ENCODE data around the gene ARPIN. TPM values are rescaled to one million over a fixed set of nuclear protein-coding genes. Genes with fewer than 3 reads are reported as not detected.

Gene ARPIN
- total RNA-seq: 17.0 and 17.2 TPM in 2 replicates

DNA sequence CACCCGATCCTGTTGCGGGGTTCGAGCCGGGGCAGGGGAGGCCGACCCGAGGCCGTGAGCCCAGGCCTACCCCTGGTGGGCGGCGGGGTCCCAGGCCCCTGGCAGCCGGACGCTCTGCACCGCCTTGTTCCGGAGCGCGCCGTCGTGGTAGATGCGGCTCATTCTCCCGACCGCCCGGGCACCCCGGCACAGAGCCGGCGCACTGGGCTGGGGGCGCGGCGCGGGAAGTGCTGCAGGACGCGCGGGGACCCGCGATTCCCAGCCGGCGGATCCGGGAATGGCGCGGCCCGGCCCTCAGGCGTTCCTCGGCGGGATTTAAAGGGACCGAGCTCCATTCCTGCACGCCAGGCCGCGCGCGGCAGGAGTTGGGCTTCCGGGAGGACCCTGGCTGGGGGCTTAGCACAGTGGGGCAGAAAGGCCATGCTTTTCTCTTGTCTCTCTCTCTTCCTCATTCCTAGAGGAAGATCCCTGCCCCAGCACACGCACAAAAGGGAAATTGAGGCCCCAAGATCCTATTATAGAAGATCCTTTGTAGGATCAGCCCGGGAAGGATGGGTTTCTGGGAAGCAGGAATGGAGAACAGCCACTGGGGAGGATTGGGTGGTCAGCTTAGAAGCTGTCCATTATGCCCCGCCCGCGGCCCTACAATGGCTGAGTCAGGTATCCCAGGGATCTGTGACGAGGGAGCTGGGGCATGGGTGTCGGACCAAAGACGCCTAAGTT is at the start of gene ARPIN:
Gene ARPIN, minus strand, starts transcription at position 279 of the 723 bp plus-strand sequence. Its CDS starts 117 bp downstream, at position 162.

GRCh38 chr15:89893696-89894447 is 18.9 kb downstream of the ARPIN start, which contains the start of gene AP3S2:
TSS of gene AP3S2 (minus strand) at chr15:89893994. CDS start at chr15:89893949, 45 bp downstream.

Small RNA genes within 50 kb of the gene (small RNA-seq; reads per million reads assigned to genes)
- gene MIR5009 (not detected), gene MIR5094 (not detected), gene RNU6-1111P (not detected), gene RNU7-111P (not detected)

Other genes starting within 250 kb of the ARPIN start
- 0.91 and 1.2 TPM in 2 replicates for gene PLIN1, start 233.6 kb downstream of the ARPIN start, total RNA-seq
- gene PEX11A, start 222.2 kb downstream of the ARPIN start, total RNA-seq: 5.1 and 10.8 TPM in 2 replicates
- gene WDR93, start 222.1 kb downstream of the ARPIN start, total RNA-seq: 0.26 and 0.32 TPM in 2 replicates
- gene MESP1, start 161.7 kb downstream of the ARPIN start, total RNA-seq: 0.26 and 0.43 TPM in 2 replicates
- 0.32 and 0.78 TPM in 2 replicates for gene MESP2, start 136.6 kb downstream of the ARPIN start, total RNA-seq
- 45.5 and 56.2 TPM in 2 replicates for gene ANPEP, start 98.1 kb downstream of the ARPIN start, total RNA-seq
- 61.3 and 84.5 TPM in 2 replicates for gene AP3S2, start 19.0 kb downstream of the ARPIN start, total RNA-seq
- 7.5 and 8.2 TPM in 2 replicates for gene ZNF710, start 88.4 kb upstream of the ARPIN start, total RNA-seq
- 70.0 and 79.3 TPM in 2 replicates for gene IDH2, start 189.5 kb upstream of the ARPIN start, total RNA-seq

Data from articular chondrocyte of knee joint (primary cell).